ENCODE data around the gene TRPM3.

The TRPM3 gene

GRCh38 chr9:70495514-70495913, 625.9 kb downstream of the TRPM3 start:
- DNase-seq = no peak

GRCh38 chr9:70494221-70494620, 627.2 kb downstream of the TRPM3 start:
- no peak for DNase-seq

- no peak for DNase-seq
Measured at GRCh38 chr9:70493029-70493428, 628.4 kb downstream of the TRPM3 start.

- DNase-seq = no peak
Measured at GRCh38 chr9:70492319-70492777, 629.1 kb downstream of the TRPM3 start.

- DNase-seq = no peak
Measured at GRCh38 chr9:70491426-70492318, 629.7 kb downstream of the TRPM3 start.

- DNase-seq = no peak
Measured at GRCh38 chr9:70490478-70490877, 630.9 kb downstream of the TRPM3 start.

GRCh38 chr9:70488793-70489105, 632.7 kb downstream of the TRPM3 start:
- DNase-seq = no peak

- DNase-seq = no peak
Measured at GRCh38 chr9:70488098-70488792, 633.2 kb downstream of the TRPM3 start.

GRCh38 chr9:70486127-70486526, 635.3 kb downstream of the TRPM3 start:
- no peak for DNase-seq

GRCh38 chr9:70485273-70485858, 636.1 kb downstream of the TRPM3 start:
- DNase-seq = no peak

- peak; percentile 15 for DNase-seq
Measured at GRCh38 chr9:70484232-70485130, 636.9 kb downstream of the TRPM3 start.

GRCh38 chr9:70481471-70481870, 640.0 kb downstream of the TRPM3 start:
- DNase-seq = no peak

- no peak for DNase-seq
Measured at GRCh38 chr9:70480405-70480980, 640.9 kb downstream of the TRPM3 start.

GRCh38 chr9:70479880-70480291, 641.5 kb downstream of the TRPM3 start:
- no peak for DNase-seq
